A172 (cell line): Measurements from ENCODE around the gene GPRC5A. TPM values are rescaled to one million over a fixed set of nuclear protein-coding genes. Genes with fewer than 3 reads are reported as not detected.

Experiments used
- DNase-seq: peaks from one replicate; pipeline ENCODE4 v3.0.0-alpha.2; 2015; ENCODE audit warnings: low spot score
- total RNA-seq: library from RNA; depleted of rRNA; stranded (reverse); fragments of >200 nt; shearing (Covaris generic); gene quantifications from 2 replicates; pipeline ENCODE4 v1.2.3, GENCODE V29; 2014

The GPRC5A gene
- total RNA-seq, 1 experiment from 2014 or later: 30.0 TPM

GRCh38 chr12:12909995-12910420, 18.6 kb downstream of the GPRC5A start:
- DNase-seq: no peak

GRCh38 chr12:12912711-12913110, 21.3 kb downstream of the GPRC5A start:
- DNase-seq: no peak

GRCh38 chr12:12915656-12916055, 24.3 kb downstream of the GPRC5A start:
- DNase-seq: no peak

- DNase-seq: peak; percentile 57
Measured at GRCh38 chr12:12916135-12916944, 25.0 kb downstream of the GPRC5A start.

GRCh38 chr12:12917517-12917916, 26.2 kb downstream of the GPRC5A start:
- DNase-seq: no peak

- no peak for DNase-seq
Measured at GRCh38 chr12:12918781-12919389, 27.5 kb downstream of the GPRC5A start.

- no peak for DNase-seq
Measured at GRCh38 chr12:12919666-12920435, 28.5 kb downstream of the GPRC5A start.

- DNase-seq: peak; percentile 82
Measured at GRCh38 chr12:12922191-12922616, 30.8 kb downstream of the GPRC5A start.

GRCh38 chr12:12922978-12923377, 31.6 kb downstream of the GPRC5A start:
- DNase-seq: no peak

GRCh38 chr12:12924169-12924568, 32.8 kb downstream of the GPRC5A start:
- no peak for DNase-seq

- DNase-seq: no peak
Measured at GRCh38 chr12:12925388-12925787, 34.0 kb downstream of the GPRC5A start.

GRCh38 chr12:12926571-12927071, 35.3 kb downstream of the GPRC5A start:
- peak; percentile 46 for DNase-seq

GRCh38 chr12:12927211-12928079, 36.1 kb downstream of the GPRC5A start:
- no peak for DNase-seq

- no peak for DNase-seq
Measured at GRCh38 chr12:12929696-12930095, 38.3 kb downstream of the GPRC5A start.

- DNase-seq: no peak
Measured at GRCh38 chr12:12930633-12931219, 39.4 kb downstream of the GPRC5A start.

- DNase-seq: no peak
Measured at GRCh38 chr12:12933742-12934141, 42.4 kb downstream of the GPRC5A start.

- DNase-seq: peak; percentile 48
Measured at GRCh38 chr12:12934556-12934955, 43.2 kb downstream of the GPRC5A start.

- DNase-seq: no peak
Measured at GRCh38 chr12:12936983-12937491, 45.7 kb downstream of the GPRC5A start.

GRCh38 chr12:12938541-12938940, 47.2 kb downstream of the GPRC5A start:
- no peak for DNase-seq

GRCh38 chr12:12939888-12940287, 48.5 kb downstream of the GPRC5A start:
- no peak for DNase-seq
